WI38 (cell line): ENCODE data around the gene ITGA2B.

Experiments used
- H3K4me3 ChIP-seq: 2 replicates; pipeline ENCODE4 v1.5.1; 2011; ENCODE audit warnings: low read depth, mild to moderate bottlenecking, control low read depth, low read length
- CTCF ChIP-seq: IDR thresholded peaks from 2 replicates; pipeline ENCODE4 v1.5.1; 2012; ENCODE audit warnings: low read depth, mild to moderate bottlenecking, control low read depth, low read length

ITGA2B gene

GRCh38 chr17:44327715-44328449, 61.6 kb downstream of the ITGA2B start:
- H3K4me3 ChIP-seq = no peak overlapping the region
- no peak for TF ChIP-seq CTCF

- no peak for TF ChIP-seq CTCF
- no peak overlapping the region for H3K4me3 ChIP-seq
These were observed 62.5 kb downstream of the ITGA2B start for GRCh38 chr17:44326861-44327444.

- peak within 1 kb of the TSS; percentile 84 for H3K4me3 ChIP-seq
- TF ChIP-seq CTCF = no peak
These were observed 64.7 kb downstream of the ITGA2B start, which contains the start of gene SLC25A39 for GRCh38 chr17:44324571-44325275. SLC25A39 (minus strand) TSS chr17:44324823; CDS start chr17:44323562, 1,261 bp downstream.

GRCh38 chr17:44324092-44324570, 65.3 kb downstream of the ITGA2B start:
- H3K4me3 ChIP-seq = peak overlapping the region; percentile 84
- no peak for TF ChIP-seq CTCF

- H3K4me3 ChIP-seq = peak overlapping the region; percentile 84
- TF ChIP-seq CTCF = no peak
These were observed 65.9 kb downstream of the ITGA2B start for GRCh38 chr17:44323359-44324091.

GRCh38 chr17:44322236-44322895, 67.1 kb downstream of the ITGA2B start:
- no peak for TF ChIP-seq CTCF
- H3K4me3 ChIP-seq = no peak overlapping the region
